ENCODE measurements around the gene FOXP1. TPM values are rescaled to one million over a fixed set of nuclear protein-coding genes. Genes with fewer than 3 reads are reported as not detected.
A peak's percentile ranks its signal among the peaks of the same experiment; 100 is the strongest.
"Not testable (repeated sequence)": the region's sequence is repeated elsewhere in the genome, so short reads cannot be mapped to it uniquely, and the experiment has no call there.

The FOXP1 gene
- total RNA-seq, 1 donor from 2014 or later, result 56.7 TPM

GRCh38 chr3:71022551-71023335 is 560.8 kb downstream of the FOXP1 start:
- DNase-seq (ENCODE audit: low read depth in 2 of 2), result peak in 1 of 2 donors; percentile 52

- DNase-seq (ENCODE audit: low read depth in 2 of 2), result no peak
These were observed 564.7 kb downstream of the FOXP1 start for GRCh38 chr3:71018799-71019198.

DNA sequence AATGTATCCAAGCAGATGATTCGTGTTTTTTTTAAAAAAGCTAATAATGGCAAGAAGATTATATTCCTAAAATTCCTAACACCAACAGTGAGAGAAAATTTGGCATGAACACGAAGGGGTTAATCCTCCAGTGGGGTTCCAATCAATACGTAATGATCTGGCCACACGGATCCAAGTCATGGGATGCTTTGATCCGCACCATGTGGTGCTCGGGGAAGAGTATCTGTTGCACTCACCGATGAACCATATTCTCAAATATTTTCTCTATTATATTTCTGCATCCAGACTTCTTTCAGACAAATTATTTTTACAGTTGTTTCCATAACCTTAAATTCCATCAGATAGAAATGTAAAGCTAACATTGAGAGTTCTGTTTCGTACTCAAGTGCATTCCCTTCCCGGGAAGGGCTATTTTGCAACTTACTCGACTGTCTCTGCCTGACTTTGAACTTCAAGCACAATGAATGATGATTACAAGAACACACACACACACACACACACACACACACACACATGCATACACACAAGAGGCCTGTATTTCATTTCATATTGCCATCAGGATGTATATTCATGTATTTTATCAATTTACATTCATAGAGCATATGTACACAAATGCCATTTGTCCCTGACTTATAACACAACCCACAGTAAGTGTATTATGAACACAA is 567.2 kb downstream of the FOXP1 start:
- no peak for DNase-seq (ENCODE audit: low read depth in 2 of 2)

- not testable (repeated sequence) for DNase-seq (ENCODE audit: low read depth in 2 of 2)
These were observed 568.9 kb downstream of the FOXP1 start for GRCh38 chr3:71014616-71015015.

- DNase-seq (ENCODE audit: low read depth in 2 of 2), result no peak
These were observed 570.6 kb downstream of the FOXP1 start for GRCh38 chr3:71012971-71013370.

DNA sequence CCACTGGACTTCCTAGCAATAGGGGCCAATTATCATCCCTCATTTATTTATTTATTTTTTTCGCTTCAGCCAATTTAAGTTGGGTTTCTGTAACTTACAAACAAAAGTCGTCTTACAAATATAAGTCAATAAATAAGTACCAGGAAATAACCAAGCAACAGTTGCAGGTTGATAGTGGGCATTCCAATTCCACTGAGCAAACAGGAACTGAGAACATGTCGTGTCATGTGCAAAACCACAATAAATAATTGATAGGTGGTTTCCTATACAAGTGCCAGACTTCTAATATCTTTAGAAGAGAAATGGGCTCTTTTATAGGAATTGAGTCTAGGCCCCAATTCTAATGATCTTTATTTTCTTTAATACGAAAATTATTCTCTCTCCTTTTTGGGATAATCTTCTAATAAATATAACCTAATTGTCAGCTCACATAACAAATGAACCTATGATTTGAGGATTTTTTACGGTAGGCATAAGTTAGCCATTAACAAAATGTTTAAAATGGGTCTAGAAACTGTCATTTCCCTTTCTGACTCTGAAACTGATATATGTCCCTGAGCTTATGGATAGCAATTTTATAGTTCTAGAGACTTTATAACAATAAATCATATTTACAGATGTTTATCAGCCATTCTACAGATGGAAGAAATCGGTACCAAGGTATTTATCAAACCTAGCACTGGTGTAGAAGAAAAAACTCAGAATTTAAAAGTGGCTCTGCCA is 571.8 kb downstream of the FOXP1 start:
- no peak for DNase-seq (ENCODE audit: low read depth in 2 of 2)

GRCh38 chr3:71010726-71011455 is 572.6 kb downstream of the FOXP1 start:
- DNase-seq (ENCODE audit: low read depth in 2 of 2), result no peak

DNA sequence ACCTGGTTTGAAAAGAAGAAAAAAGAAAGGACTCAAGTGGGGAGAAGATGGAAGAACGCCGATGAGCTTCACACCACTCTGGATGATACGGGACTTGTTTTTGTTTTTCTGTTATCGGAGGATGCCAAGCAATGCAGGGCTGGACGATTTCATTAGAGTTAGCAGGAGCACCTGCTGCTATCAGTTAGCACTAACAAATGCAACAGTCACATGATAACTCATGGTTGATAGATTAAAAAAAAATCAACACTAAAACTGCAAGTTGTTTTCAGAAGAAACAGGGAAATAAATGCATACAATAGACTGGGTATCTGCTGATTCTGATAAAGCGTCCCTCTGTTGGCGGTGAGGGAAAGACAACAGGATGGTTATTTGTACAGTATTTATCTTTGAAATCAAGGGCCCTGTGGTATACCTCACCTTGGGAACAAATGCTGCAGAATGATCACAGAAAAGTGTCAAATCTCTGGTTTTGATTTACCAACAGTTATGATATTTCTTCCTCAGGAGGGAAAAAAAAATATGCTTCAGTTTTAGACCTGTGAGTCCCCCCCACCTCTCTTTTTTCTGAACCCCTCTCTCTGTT is 575.1 kb downstream of the FOXP1 start:
- peak in 1 of 2 donors; percentile 65 for DNase-seq (ENCODE audit: low read depth in 2 of 2)

- DNase-seq (ENCODE audit: low read depth in 2 of 2), result peak in 1 of 2 donors; percentile 56
These were observed 576.4 kb downstream of the FOXP1 start for GRCh38 chr3:71006810-71007785.

- DNase-seq (ENCODE audit: low read depth in 2 of 2), result peak; percentile 86 to 94
These were observed 577.7 kb downstream of the FOXP1 start for GRCh38 chr3:71005702-71006321.

DNA sequence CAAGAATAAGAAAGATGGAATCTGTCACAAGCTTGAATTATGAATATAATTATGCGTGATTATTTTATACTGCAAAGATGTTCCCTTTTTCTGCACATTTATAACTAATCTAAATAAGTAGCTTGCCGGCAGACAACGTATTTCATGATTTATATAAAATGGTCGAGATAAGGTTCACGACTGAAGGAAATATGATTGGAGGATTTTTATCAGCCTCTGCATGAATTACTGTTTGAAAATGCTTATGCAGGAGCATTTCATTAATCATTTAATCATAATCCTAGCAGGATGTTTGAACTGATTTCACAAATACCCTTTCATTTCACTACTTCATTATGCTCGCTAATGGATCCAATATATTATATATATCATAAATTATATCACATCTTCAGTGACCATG is 580.0 kb downstream of the FOXP1 start:
- no peak for DNase-seq (ENCODE audit: low read depth in 2 of 2)

DNA sequence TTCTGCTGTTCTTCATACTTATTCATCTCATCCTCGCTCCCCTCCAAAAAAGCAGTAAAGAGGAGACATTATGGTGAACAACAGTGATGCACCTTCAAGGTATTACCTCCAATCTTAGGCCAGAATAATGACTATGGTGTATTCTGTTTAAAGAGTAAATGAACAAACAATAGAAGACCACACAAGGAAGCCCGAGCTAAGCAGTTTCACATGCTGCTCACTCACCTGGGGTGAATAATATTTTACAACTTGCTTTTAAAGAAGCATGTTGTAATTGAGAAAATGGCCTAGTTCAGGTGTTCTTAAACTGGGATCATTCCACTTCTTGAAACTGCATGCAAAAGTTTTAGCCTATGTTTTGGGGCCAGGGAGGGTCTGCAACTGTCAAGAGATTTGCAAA is 581.2 kb downstream of the FOXP1 start:
- no peak for DNase-seq (ENCODE audit: low read depth in 2 of 2)

GRCh38 chr3:71001303-71001830 is 582.2 kb downstream of the FOXP1 start:
- DNase-seq (ENCODE audit: low read depth in 2 of 2), result no peak

DNA sequence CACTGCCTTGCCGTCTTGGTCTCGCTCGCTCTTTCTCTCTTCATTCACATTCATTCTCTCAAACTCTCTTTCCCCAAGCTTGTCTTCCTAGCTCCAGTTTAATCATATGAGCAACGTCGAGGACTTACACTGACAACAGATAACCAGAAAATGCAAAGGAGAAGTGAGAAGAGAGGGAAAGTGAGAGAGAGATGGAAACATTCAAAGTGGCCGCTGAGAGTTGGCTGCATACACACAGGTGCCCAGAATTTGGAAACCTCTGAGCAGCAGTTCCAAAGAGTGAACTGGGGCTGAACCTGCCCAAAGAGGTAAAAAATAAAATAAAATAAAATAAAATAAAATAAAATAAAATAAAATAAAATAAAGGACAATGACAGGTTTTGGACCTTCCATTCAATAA is 583.0 kb downstream of the FOXP1 start:
- no peak for DNase-seq (ENCODE audit: low read depth in 2 of 2)

GRCh38 chr3:70999730-71000129 is 583.8 kb downstream of the FOXP1 start:
- peak; percentile 68 to 83 for DNase-seq (ENCODE audit: low read depth in 2 of 2)

DNA sequence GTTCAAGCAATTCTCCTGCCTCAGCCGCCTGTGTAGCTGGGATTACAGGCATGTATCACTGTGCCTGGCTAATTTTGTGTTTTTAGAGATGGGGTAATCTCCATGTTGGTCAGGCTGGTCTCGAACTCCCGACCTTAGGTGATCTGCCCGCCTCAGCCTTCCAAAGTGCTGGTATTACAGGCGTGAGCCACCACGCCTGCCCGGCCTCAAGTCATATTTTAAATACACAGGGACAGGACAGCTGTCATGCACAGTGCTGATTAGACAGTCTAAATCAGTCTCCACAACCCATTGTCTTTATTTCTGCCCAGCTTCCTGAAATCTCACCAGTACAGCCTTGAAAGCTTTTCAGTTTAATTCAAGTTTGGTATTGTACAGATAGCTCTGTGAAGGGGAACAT is 587.4 kb downstream of the FOXP1 start:
- peak in 1 of 2 donors; percentile 29 for DNase-seq (ENCODE audit: low read depth in 2 of 2)

GRCh38 chr3:70994644-70995043 is 588.9 kb downstream of the FOXP1 start:
- DNase-seq (ENCODE audit: low read depth in 2 of 2), result no peak

DNA sequence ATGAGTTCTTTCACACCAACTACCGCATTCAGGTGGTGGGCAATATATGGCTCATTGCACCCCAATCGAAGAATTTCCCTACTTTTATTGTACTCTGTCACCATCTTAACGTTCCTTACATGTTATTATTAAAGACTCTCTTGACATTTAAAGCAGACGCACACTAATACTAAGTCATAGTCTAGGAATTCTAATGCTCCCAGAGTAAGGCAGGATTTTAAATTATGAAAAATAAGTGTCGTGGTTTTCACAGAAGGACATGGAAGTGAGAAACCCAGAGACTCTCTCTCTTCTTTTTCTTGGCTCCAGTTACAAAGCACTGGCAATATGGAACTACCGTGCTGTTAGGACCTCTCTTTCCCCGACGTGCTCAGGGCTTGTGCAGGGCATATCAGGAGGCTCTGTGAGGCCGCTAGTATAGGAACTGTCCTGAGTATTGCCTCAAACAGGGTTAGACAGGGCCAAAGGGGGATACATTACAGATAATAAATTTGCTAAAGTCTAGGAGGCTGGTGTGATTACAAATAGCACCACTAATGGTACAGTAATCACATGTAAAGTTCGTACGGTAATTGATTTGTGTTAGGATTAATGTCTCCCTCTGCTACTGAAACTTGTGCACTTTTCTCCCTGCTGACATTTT is 590.8 kb downstream of the FOXP1 start:
- DNase-seq (ENCODE audit: low read depth in 2 of 2), result no peak

DNA sequence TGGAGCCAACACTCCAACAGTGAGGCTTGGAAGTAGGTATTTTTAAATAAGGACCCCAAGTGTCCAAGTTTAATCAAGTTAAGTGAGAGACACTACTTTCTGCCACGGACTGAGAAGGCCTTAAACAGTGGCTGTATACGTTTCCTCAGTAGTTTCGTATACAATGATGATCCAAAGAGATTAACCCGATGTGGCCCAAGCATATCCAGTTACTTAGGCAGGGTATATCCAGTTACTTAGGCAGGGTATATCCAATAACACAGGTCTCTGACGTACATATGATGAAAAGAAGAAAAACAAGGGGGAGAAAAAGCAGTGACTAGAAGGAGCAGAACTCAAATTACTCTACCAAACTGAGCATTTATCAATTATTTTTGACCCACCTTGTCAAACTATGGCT is 591.4 kb downstream of the FOXP1 start:
- DNase-seq (ENCODE audit: low read depth in 2 of 2), result no peak
